HCT116 (cell line): Measurements from ENCODE around the gene EPS15.

Experiments used
- CBX3 ChIP-seq: IDR thresholded peaks from 2 replicates; pipeline ENCODE4 v1.6.1; 2012; ENCODE audit warnings: low read depth
- CEBPB ChIP-seq: IDR thresholded peaks from 2 replicates; pipeline ENCODE4 v1.6.1; 2012; ENCODE audit warnings: low read depth
- CTCF ChIP-seq, 3 experiments: fragments of 200-600 bp in 1 of 3; sonication (generic) in 1 of 3; IDR thresholded peaks in 2 of 3; conservative IDR thresholded peaks in 1 of 3; 2 replicates each; pipeline ENCODE4 v1.5.1; 2012 to 2017; ENCODE audit warnings: low read depth in 2 of 3, low read length in 2 of 3, antibody characterized with exemption in 1 of 3, borderline replicate concordance in 1 of 3, control low read depth in 1 of 3, mild to moderate bottlenecking in 1 of 3, mixed read lengths in 1 of 3, mixed run types in 1 of 3, moderate library complexity in 1 of 3; ENCODE audit not compliant: insufficient read depth in 1 of 3
- EZH2 ChIP-seq: fragments of 200-600 bp; sonication (generic); IDR thresholded peaks from 2 replicates; pipeline ENCODE4 v1.6.1; 2017; ENCODE audit warnings: antibody characterized with exemption, mixed run types
- EZH2phosphoT487 ChIP-seq: fragments of 200-600 bp; IDR thresholded peaks from 2 replicates; pipeline ENCODE4 v1.6.1; 2018; ENCODE audit warnings: antibody characterized with exemption, borderline replicate concordance
- JUND ChIP-seq: IDR thresholded peaks from 2 replicates; pipeline ENCODE4 v1.6.1; 2012
- POLR2A ChIP-seq: IDR thresholded peaks from 2 replicates; pipeline ENCODE4 v1.7.0; 2011; ENCODE audit warnings: borderline replicate concordance; ENCODE audit not compliant: insufficient read depth, insufficient read length; ENCODE audit errors: extremely low read depth
- POLR2AphosphoS5 ChIP-seq: IDR thresholded peaks from 2 replicates; pipeline ENCODE4 v1.6.1; 2011; ENCODE audit warnings: mild to moderate bottlenecking, low read depth, low read length, moderate library complexity
- REST ChIP-seq: IDR thresholded peaks from 2 replicates; pipeline ENCODE4 v1.6.1; 2012; ENCODE audit warnings: low read depth
- SIN3A ChIP-seq: IDR thresholded peaks from 2 replicates; pipeline ENCODE4 v1.6.1; 2012; ENCODE audit warnings: low read depth
- SP1 ChIP-seq: IDR thresholded peaks from 2 replicates; pipeline ENCODE4 v1.6.1; 2012; ENCODE audit warnings: low read depth
- SRF ChIP-seq: IDR thresholded peaks from 2 replicates; pipeline ENCODE4 v1.6.1; 2012; ENCODE audit warnings: low read depth
- ZNF274 ChIP-seq: fragments of 200-500 bp; sonication (Bioruptor generic); IDR thresholded peaks from 2 replicates; pipeline ENCODE4 v1.6.1; 2014; ENCODE audit warnings: mild to moderate bottlenecking, low read depth, low read length, inconsistent platforms

GRCh38 chr1:51343624-51344023 is 175.4 kb downstream of the EPS15 start:
- no peak for TF ChIP-seq POLR2A
- TF ChIP-seq CTCF (IDR thresholded peaks at IDR 0.05 in 2 of 3, conservative IDR thresholded peaks at IDR 0.05 in 1 of 3; ENCODE audit: borderline replicate concordance in 1 of 3, insufficient read depth in 1 of 3, low read depth in 2 of 3, low read length in 2 of 3): no peak
- no peak for TF ChIP-seq POLR2AphosphoS5
- no peak for TF ChIP-seq EZH2phosphoT487
- TF ChIP-seq REST: no peak
- TF ChIP-seq EZH2: no peak
- TF ChIP-seq SRF: no peak
- TF ChIP-seq ZNF274: no peak
- no peak for TF ChIP-seq SP1
- TF ChIP-seq CEBPB: no peak
- no peak for TF ChIP-seq JUND
- TF ChIP-seq SIN3A: no peak
- TF ChIP-seq CBX3: no peak
